ENCODE data around the gene PRKAR2A.
A peak's percentile ranks its signal among the peaks of the same experiment; 100 is the strongest.
"Not testable (repeated sequence)": the region's sequence is repeated elsewhere in the genome, so short reads cannot be mapped to it uniquely, and the experiment has no call there.

PRKAR2A gene

DNA sequence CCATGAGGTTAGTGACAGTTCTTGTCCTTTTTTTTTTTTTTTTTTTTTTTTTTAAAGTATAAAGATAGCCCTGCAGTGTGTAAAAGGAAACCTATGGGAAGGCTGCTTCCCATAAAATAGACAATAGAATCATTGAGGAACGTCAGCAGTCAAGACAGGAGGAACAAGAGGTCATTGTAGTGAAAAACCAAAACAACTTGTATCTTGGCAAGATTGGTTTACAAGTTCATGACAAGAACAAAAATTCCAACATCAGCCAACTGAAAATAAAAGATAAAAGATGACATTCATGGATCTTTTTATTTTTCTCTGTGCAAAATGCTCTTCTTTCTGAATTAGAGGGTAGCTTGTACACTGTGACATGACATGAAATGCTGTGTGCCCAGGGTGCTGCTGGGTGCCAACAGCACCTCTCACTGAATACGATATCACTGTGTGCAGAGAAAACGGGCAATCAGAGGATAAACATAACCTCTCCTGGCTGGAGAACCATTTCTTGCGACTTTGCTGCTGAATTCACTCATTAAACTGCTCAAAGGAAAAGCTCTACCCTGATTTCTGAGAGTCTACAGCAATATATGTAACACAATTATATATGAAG lies 100.6 kb downstream of the PRKAR2A start:
- Histone ChIP-seq H3K9ac (no peak overlapping the region), H3K27me3 (ENCODE audit: control insufficient read depth, insufficient read depth, low read length) (no peaks in the 10 kb centered on the region), H3K36me3 (ENCODE audit: control insufficient read depth, insufficient read depth, low read length) (no peaks in the 10 kb centered on the region), H3K4me1 (peaks cover 11% of the 10 kb centered on the region), H3K79me2 (no peaks in the 10 kb centered on the region), H2AFZ (no peak overlapping the region), H3K27ac (peak overlapping the region; percentile 62), H3K9me3 (ENCODE audit: control insufficient read depth, low read length) (no peaks in the 10 kb centered on the region), H3K4me2 (ENCODE audit: low read length) (no peak overlapping the region), H3K4me3 (ENCODE audit: low read depth, low read length) (no peak overlapping the region)
- TF ChIP-seq, protein P1, sequence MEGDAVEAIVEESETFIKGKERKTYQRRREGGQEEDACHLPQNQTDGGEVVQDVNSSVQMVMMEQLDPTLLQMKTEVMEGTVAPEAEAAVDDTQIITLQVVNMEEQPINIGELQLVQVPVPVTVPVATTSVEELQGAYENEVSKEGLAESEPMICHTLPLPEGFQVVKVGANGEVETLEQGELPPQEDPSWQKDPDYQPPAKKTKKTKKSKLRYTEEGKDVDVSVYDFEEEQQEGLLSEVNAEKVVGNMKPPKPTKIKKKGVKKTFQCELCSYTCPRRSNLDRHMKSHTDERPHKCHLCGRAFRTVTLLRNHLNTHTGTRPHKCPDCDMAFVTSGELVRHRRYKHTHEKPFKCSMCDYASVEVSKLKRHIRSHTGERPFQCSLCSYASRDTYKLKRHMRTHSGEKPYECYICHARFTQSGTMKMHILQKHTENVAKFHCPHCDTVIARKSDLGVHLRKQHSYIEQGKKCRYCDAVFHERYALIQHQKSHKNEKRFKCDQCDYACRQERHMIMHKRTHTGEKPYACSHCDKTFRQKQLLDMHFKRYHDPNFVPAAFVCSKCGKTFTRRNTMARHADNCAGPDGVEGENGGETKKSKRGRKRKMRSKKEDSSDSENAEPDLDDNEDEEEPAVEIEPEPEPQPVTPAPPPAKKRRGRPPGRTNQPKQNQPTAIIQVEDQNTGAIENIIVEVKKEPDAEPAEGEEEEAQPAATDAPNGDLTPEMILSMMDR (IDR thresholded peaks at IDR 0.05), result no peak

DNA sequence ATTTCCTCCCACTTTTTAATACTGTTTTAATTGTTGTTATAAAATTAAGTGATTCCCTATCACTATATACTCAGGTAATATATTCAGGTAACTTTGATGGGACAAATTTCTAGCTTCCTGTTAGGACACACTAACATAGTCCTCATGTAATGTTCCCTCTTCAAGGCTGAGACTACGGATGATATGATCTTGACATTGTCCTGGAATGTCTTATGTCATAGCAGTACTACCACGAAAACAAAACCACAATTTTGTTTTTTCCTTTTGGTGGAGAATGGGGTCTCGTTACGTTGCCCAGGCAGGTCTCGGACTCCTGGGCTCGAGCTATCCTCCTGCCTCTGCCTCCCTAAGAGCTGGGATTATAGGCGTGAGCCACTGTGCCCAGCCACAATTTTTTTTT lies 103.9 kb downstream of the PRKAR2A start:
- no peak overlapping the region for H3K4me2 ChIP-seq (ENCODE audit: low read length)
- H3K79me2 ChIP-seq, result no peaks in the 10 kb centered on the region
- H3K4me3 ChIP-seq (ENCODE audit: low read depth, low read length), result no peak overlapping the region
- TF ChIP-seq, protein P1 (IDR thresholded peaks at IDR 0.05), result no peak
- no peaks in the 10 kb centered on the region for H3K36me3 ChIP-seq (ENCODE audit: control insufficient read depth, insufficient read depth, low read length)
- H3K27me3 ChIP-seq (ENCODE audit: control insufficient read depth, insufficient read depth, low read length), result no peaks in the 10 kb centered on the region
- H3K9ac ChIP-seq, result no peak overlapping the region
- H3K9me3 ChIP-seq (ENCODE audit: control insufficient read depth, low read length), result no peaks in the 10 kb centered on the region
- H3K4me1 ChIP-seq, result peaks cover 21% of the 10 kb centered on the region
- no peak overlapping the region for H2AFZ ChIP-seq
- H3K27ac ChIP-seq, result no peak overlapping the region

GRCh38 chr3:48741226-48741625 lies 106.4 kb downstream of the PRKAR2A start:
- not testable (repeated sequence) for H3K27me3 ChIP-seq (ENCODE audit: control insufficient read depth, insufficient read depth, low read length); H3K9me3 ChIP-seq (ENCODE audit: control insufficient read depth, low read length); H3K27ac ChIP-seq; H3K36me3 ChIP-seq (ENCODE audit: control insufficient read depth, insufficient read depth, low read length); H3K4me3 ChIP-seq (ENCODE audit: low read depth, low read length); H3K9ac ChIP-seq; H3K79me2 ChIP-seq; H2AFZ ChIP-seq; H3K4me2 ChIP-seq (ENCODE audit: low read length)
- peaks cover 10% of the 10 kb centered on the region for H3K4me1 ChIP-seq

- Histone ChIP-seq H3K9ac (no peak overlapping the region), H2AFZ (peak overlapping the region; percentile 74), H3K36me3 (ENCODE audit: control insufficient read depth, insufficient read depth, low read length) (no peaks in the 10 kb centered on the region), H3K4me2 (ENCODE audit: low read length) (peak overlapping the region; percentile 4), H3K27ac (peak overlapping the region; percentile 70), H3K9me3 (ENCODE audit: control insufficient read depth, low read length) (no peaks in the 10 kb centered on the region), H3K4me1 (peaks cover 10% of the 10 kb centered on the region), H3K27me3 (ENCODE audit: control insufficient read depth, insufficient read depth, low read length) (no peaks in the 10 kb centered on the region), H3K4me3 (ENCODE audit: low read depth, low read length) (peak overlapping the region; percentile 13), H3K79me2 (peaks cover 2% of the 10 kb centered on the region)
- TF ChIP-seq, protein P1 (IDR thresholded peaks at IDR 0.05), result peak; percentile 92
These were observed 107.5 kb downstream of the PRKAR2A start for GRCh38 chr3:48739955-48740823.

GRCh38 chr3:48739617-48739954 lies 108.1 kb downstream of the PRKAR2A start:
- Histone ChIP-seq H3K9me3 (ENCODE audit: control insufficient read depth, low read length) (no peaks in the 10 kb centered on the region), H3K27me3 (ENCODE audit: control insufficient read depth, insufficient read depth, low read length) (no peaks in the 10 kb centered on the region), H2AFZ (peak overlapping the region; percentile 74), H3K9ac (no peak overlapping the region), H3K79me2 (peaks cover 2% of the 10 kb centered on the region), H3K36me3 (ENCODE audit: control insufficient read depth, insufficient read depth, low read length) (no peaks in the 10 kb centered on the region), H3K27ac (peak overlapping the region; percentile 70), H3K4me2 (ENCODE audit: low read length) (no peak overlapping the region), H3K4me3 (ENCODE audit: low read depth, low read length) (no peak overlapping the region), H3K4me1 (peaks cover 10% of the 10 kb centered on the region)
- TF ChIP-seq, protein P1 (IDR thresholded peaks at IDR 0.05), result no peak

Data from parathyroid adenoma (tissue), 2 donors.